Myocyte (in vitro differentiated cells): ENCODE results near the gene SLC8B1. TPM values are rescaled to one million over a fixed set of nuclear protein-coding genes. Genes with fewer than 3 reads are reported as not detected.

Experiments
- DNase-seq: peaks from one replicate; pipeline ENCODE4 v3.0.0-alpha.2; 2012; ENCODE audit warnings: low read depth
- microRNA-seq: library from miRNA; unstranded; fragments of <30 nt; microRNA quantifications from one replicate; pipeline ENCODE4, GENCODE V29; 2016
- total RNA-seq: library from RNA; depleted of rRNA; stranded (reverse); fragments of >200 nt; gene quantifications from 2 replicates; pipeline ENCODE4 v1.2.3, GENCODE V29; 2014

The SLC8B1 gene
- total RNA-seq, 1 donor from 2014 or later: 20.2 TPM

- peak; percentile 75 for DNase-seq
Observed at GRCh38 chr12:113248842-113249435, 86.0 kb downstream of the SLC8B1 start.

Small RNA genes within 50 kb of the gene (microRNA-seq; reads per million reads assigned to microRNA genes)
- gene MIR6762: not detected

Other genes with a start within 250 kb of the SLC8B1 start
- gene RASAL1, start 199.3 kb downstream of the SLC8B1 start, total RNA-seq: not detected in 2 replicates
- gene CFAP73, start 185.4 kb downstream of the SLC8B1 start, total RNA-seq: not detected in 2 replicates
- 78.5 and 80.3 TPM in 2 replicates for gene DDX54, start 149.6 kb downstream of the SLC8B1 start, total RNA-seq
- 43.7 and 65.3 TPM in 2 replicates for gene RITA1, start 149.4 kb downstream of the SLC8B1 start, total RNA-seq
- 42.0 and 43.1 TPM in 2 replicates for gene TPCN1, start 113.6 kb downstream of the SLC8B1 start, total RNA-seq
- gene PLBD2, start 23.5 kb upstream of the SLC8B1 start, total RNA-seq: 25.9 and 30.8 TPM in 2 replicates
- not detected in 2 replicates for gene SDS, start 68.8 kb upstream of the SLC8B1 start, total RNA-seq
- 2.8 and 7.3 TPM in 2 replicates for gene SDSL, start 87.3 kb upstream of the SLC8B1 start, total RNA-seq
- gene LHX5, start 136.8 kb upstream of the SLC8B1 start, total RNA-seq: not detected in 2 replicates